Subcutaneous adipose tissue (tissue), 4 donors: Measurements from ENCODE around the gene PCSK2. TPM values are rescaled to one million over a fixed set of nuclear protein-coding genes. Genes with fewer than 3 reads are reported as not detected.

ENCODE experiments used
- total RNA-seq, 4 donors: library from RNA; depleted of rRNA; stranded (reverse); fragments of >200 nt; gene quantifications; one replicate each; pipeline ENCODE4 v1.1.0, GENCODE V29; 2016
- TF ChIP-seq, protein P1 (sequence below): fragments of 450-650 bp; IDR thresholded peaks from one replicate; pipeline ENCODE4 v1.5.1; 2016; ENCODE audit warnings: low read depth, mild to moderate bottlenecking, control low read depth, antibody characterized with exemption, moderate library complexity

The PCSK2 gene
- total RNA-seq, 4 donors from 2014 or later = 0.19 TPM; not detected in 3

GRCh38 chr20:17471606-17472187 lies 244.9 kb downstream of the PCSK2 start:
- TF ChIP-seq, protein P1, sequence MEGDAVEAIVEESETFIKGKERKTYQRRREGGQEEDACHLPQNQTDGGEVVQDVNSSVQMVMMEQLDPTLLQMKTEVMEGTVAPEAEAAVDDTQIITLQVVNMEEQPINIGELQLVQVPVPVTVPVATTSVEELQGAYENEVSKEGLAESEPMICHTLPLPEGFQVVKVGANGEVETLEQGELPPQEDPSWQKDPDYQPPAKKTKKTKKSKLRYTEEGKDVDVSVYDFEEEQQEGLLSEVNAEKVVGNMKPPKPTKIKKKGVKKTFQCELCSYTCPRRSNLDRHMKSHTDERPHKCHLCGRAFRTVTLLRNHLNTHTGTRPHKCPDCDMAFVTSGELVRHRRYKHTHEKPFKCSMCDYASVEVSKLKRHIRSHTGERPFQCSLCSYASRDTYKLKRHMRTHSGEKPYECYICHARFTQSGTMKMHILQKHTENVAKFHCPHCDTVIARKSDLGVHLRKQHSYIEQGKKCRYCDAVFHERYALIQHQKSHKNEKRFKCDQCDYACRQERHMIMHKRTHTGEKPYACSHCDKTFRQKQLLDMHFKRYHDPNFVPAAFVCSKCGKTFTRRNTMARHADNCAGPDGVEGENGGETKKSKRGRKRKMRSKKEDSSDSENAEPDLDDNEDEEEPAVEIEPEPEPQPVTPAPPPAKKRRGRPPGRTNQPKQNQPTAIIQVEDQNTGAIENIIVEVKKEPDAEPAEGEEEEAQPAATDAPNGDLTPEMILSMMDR = no peak

DNA sequence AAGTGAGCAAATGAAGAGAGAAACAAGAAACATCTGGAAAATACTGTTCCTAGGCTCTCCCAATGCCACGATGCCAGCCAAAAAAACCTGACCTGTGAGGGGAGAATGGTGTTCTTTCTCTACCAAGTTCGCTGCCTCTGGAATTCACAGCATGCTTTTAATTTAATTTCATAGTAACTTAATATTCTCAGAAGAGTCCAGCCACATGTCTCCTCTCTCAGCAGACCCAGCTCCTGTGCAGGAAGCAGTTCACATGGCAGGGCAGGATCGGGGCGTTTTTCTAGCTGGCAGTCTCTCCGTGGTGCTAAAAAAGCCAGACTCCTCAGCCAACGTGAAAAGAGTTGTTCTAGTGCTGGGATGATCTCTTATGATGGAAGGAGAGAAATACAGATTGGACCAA lies 246.8 kb downstream of the PCSK2 start:
- TF ChIP-seq, protein P1 = no peak

DNA sequence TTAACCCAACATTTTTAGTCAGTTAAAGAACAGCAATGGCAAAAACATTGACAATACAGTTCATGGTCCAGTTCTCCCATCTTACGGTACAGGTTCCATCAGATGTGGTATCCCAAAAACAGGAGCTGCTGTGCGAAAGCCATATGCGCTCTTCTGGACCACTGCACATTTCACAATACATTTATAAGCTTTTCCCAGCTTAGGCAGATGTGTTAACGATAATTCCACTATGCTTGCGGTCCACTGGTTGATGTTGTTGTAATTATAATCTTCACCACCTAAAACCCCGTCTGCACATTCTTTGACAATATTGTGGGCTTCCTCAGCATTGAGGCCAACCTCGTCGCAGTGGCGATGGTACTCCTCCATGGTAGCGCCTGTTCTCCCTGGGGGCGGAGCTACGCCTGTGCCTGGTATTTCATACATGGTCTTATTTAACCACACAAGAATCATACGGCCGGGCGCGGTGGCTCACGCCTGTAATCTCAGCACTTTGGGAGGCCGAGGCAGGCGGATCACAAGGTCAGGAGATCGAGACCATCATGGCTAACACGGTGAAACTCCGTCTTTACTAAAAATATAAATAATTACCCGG lies 252.3 kb downstream of the PCSK2 start:
- TF ChIP-seq, protein P1 = no peak

DNA sequence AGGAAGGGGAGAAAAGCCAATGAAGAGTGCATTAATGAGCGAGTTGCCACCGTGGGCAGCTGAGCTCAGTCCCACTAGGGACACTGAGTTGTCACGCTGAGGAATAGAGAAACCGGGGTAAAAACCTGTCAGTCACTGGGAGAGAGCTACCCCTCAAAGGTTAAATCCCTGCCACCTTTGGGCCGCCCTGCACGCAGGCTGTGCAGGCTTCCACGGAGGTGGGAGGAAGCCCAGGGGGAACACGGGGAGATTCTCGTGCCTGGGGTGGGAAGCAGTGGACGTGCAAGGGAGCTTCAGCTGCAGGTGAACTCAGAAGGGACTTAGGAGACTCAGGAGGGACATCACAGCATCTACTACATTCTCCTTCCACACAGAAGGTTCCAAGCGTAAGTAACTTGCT lies 253.9 kb downstream of the PCSK2 start:
- TF ChIP-seq, protein P1 = no peak

DNA sequence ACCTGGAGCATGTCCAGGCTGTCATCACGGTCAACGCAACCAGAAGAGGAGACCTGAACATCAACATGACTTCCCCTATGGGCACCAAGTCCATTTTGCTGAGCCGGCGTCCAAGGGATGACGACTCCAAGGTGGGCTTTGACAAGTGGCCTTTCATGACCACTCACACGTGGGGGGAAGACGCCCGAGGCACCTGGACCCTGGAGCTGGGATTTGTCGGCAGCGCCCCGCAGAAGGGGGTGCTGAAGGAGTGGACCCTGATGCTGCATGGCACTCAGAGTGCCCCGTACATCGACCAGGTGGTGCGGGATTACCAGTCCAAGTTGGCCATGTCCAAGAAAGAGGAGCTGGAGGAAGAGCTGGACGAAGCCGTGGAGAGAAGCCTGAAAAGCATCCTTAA lies 254.8 kb downstream of the PCSK2 start:
- TF ChIP-seq, protein P1 = no peak

DNA sequence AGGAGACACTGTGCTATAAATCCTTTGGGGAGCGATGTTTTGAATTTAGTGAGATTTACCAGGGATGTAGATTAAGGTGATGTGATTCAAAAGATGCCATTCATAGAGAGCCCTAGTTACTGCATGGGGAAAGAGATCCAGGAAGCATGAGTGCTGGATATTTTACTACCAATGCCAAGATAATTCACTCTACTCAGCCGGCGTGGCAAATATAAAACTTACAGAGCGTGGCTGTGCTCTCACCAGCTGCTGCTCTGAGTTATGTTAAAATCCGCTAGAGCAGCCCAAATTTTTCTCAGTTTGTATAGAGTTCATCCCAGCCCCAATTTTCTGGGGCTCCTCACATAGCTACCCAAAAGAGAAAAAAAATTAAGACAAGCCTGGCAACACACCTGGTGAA lies 255.7 kb downstream of the PCSK2 start:
- TF ChIP-seq, protein P1 = no peak

DNA sequence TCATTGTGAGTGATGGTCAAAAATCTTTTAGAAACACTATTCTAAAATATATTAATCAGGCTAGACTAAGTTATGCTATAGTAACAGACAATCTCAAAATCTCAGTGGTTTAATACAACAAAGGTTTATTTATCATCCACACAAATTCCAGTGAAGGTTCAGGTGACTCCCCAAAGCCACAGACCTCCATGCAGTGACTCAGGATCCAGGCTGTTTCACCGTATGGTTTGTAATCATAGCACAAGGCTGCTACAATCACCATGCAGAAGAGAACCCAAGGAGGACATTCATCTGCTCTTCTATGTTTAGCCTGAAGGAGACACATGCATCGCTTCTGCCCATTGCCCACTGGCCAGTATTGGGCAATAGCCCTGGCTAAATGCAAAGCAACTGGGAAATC lies 258.2 kb downstream of the PCSK2 start:
- TF ChIP-seq, protein P1 = no peak
